Parathyroid adenoma (tissue), 2 donors: ENCODE data around the gene ZPBP2.

Experiments used
- H2AFZ ChIP-seq: fragments of 300-600 bp; sonication (generic); one replicate; pipeline ENCODE4 v1.7.0; 2017; ENCODE audit warnings: antibody characterized with exemption, mild to moderate bottlenecking
- H3K27ac ChIP-seq: fragments of 300-600 bp; sonication (generic); one replicate; pipeline ENCODE4 v1.7.0; 2017
- H3K27me3 ChIP-seq: fragments of 300-600 bp; sonication (generic); one replicate; pipeline ENCODE4 v1.7.0; 2017; ENCODE audit warnings: low read length; ENCODE audit not compliant: control insufficient read depth, insufficient read depth
- H3K36me3 ChIP-seq: fragments of 300-600 bp; sonication (generic); one replicate; pipeline ENCODE4 v1.7.0; 2017; ENCODE audit warnings: low read length; ENCODE audit not compliant: control insufficient read depth, insufficient read depth
- H3K4me1 ChIP-seq: fragments of 300-600 bp; sonication (generic); one replicate; pipeline ENCODE4 v1.7.0; 2017; ENCODE audit warnings: control low read depth
- H3K4me2 ChIP-seq: fragments of 300-600 bp; sonication (generic); one replicate; pipeline ENCODE4 v1.7.0; 2017; ENCODE audit warnings: low read length
- H3K4me3 ChIP-seq: fragments of 300-600 bp; sonication (generic); one replicate; pipeline ENCODE4 v1.7.0; 2017; ENCODE audit warnings: low read depth, low read length
- H3K79me2 ChIP-seq: fragments of 300-600 bp; sonication (generic); one replicate; pipeline ENCODE4 v1.7.0; 2017; ENCODE audit warnings: control low read depth
- H3K9ac ChIP-seq: fragments of 300-600 bp; sonication (generic); one replicate; pipeline ENCODE4 v1.7.0; 2017; ENCODE audit warnings: mild to moderate bottlenecking
- H3K9me3 ChIP-seq: fragments of 300-600 bp; sonication (generic); one replicate; pipeline ENCODE4 v1.7.0; 2017; ENCODE audit warnings: low read length; ENCODE audit not compliant: control insufficient read depth
- TF ChIP-seq, protein P1 (sequence below): fragments of 300-600 bp; sonication (generic); IDR thresholded peaks from one replicate; pipeline ENCODE4 v1.7.0; 2017; ENCODE audit warnings: antibody characterized with exemption, mild to moderate bottlenecking
- donor health status: primary hyperparathyroidism.

Gene ZPBP2

DNA sequence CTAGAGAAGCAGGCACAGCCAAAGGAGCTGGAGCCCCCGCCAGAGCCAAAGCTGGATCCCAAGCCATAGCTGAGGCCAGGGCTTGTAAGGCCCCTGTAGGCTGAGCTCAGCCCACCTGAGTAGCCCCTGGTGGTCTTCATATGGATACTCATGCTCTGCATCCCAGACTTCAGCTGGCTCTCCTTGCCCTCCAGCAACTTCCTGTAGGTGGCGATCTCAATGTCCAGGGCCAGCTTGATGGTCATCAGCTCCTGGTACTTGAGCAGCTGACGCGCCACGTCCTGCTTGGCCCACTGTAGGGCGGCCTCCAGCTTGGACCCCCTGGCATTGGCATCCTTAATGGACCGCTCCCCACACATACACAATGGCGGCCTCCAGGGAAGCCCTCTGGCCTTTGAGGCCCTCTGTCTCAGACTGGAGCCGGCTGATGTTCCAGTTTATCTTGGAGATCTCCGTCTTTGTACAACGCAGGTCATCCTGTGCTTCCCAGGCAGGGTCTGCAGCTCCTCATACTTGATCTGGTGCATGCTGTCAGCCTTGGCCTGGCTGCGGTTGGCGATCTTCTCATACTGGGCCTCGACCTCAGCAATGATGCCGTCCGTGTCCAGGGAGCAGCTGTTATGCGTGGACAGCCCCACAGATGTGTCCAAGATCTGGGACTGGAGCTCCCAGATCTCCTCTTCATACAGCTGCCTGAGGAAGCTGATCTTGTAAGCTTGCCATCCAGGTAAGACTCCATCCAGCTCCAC lies 32.8 kb upstream of the ZPBP2 start:
- H3K4me1 ChIP-seq, result no peaks in the 10 kb centered on the region
- no peak overlapping the region for H3K27ac ChIP-seq
- no peak overlapping the region for H2AFZ ChIP-seq
- no peaks in the 10 kb centered on the region for H3K36me3 ChIP-seq
- no peak overlapping the region for H3K4me2 ChIP-seq
- H3K79me2 ChIP-seq, result no peaks in the 10 kb centered on the region
- H3K9me3 ChIP-seq, result no peaks in the 10 kb centered on the region
- no peak overlapping the region for H3K4me3 ChIP-seq
- no peaks in the 10 kb centered on the region for H3K27me3 ChIP-seq
- TF ChIP-seq, protein P1, sequence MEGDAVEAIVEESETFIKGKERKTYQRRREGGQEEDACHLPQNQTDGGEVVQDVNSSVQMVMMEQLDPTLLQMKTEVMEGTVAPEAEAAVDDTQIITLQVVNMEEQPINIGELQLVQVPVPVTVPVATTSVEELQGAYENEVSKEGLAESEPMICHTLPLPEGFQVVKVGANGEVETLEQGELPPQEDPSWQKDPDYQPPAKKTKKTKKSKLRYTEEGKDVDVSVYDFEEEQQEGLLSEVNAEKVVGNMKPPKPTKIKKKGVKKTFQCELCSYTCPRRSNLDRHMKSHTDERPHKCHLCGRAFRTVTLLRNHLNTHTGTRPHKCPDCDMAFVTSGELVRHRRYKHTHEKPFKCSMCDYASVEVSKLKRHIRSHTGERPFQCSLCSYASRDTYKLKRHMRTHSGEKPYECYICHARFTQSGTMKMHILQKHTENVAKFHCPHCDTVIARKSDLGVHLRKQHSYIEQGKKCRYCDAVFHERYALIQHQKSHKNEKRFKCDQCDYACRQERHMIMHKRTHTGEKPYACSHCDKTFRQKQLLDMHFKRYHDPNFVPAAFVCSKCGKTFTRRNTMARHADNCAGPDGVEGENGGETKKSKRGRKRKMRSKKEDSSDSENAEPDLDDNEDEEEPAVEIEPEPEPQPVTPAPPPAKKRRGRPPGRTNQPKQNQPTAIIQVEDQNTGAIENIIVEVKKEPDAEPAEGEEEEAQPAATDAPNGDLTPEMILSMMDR, result no peak
- H3K9ac ChIP-seq, result no peak overlapping the region

DNA sequence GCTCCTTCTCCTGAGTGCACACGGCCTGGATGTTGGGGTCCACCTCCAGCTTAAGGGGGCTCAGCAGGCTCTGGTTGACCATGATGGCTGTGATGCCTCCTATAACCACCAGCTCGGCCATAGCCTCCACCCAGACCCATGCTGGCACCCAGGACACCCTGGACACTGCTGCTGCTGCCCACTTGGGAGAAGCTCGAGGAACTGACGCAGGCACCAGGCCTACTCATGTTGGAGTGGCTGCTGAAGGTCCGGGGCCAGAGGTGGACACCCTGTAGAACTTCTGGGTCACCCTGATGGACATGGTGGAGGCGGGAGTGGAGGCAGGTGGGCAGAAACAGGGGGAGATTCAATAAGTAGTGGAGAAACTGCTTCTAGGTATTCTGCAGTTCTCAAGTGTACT lies 31.9 kb upstream of the ZPBP2 start:
- Histone ChIP-seq H3K9me3 (no peaks in the 10 kb centered on the region), H3K27me3 (no peaks in the 10 kb centered on the region), H2AFZ (no peak overlapping the region), H3K36me3 (no peaks in the 10 kb centered on the region), H3K4me2 (no peak overlapping the region), H3K4me1 (no peaks in the 10 kb centered on the region), H3K27ac (no peak overlapping the region), H3K9ac (no peak overlapping the region), H3K4me3 (no peak overlapping the region), H3K79me2 (no peaks in the 10 kb centered on the region)
- TF ChIP-seq, protein P1, result no peak

DNA sequence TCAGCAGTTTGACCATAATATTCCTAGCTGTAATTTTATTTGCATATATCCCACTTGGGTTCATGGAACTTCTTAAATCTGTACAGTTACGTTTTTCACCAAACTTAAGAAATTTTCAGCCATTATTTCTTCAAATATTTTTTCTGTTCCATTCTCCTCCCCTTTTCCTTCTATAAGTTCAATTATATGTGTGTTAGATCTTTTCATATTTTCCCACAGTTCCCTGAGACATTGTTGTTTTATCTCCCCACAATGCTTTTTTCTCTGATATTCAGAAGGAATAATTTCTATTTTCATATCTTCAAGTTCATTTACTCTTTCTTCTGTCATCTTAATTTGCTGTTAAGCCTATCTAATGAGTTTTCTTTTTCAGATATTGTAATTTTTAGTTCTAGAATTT lies 29.9 kb upstream of the ZPBP2 start:
- H2AFZ ChIP-seq, result no peak overlapping the region
- no peaks in the 10 kb centered on the region for H3K9me3 ChIP-seq
- H3K36me3 ChIP-seq, result no peaks in the 10 kb centered on the region
- no peak overlapping the region for H3K4me3 ChIP-seq
- H3K79me2 ChIP-seq, result no peaks in the 10 kb centered on the region
- H3K9ac ChIP-seq, result no peak overlapping the region
- H3K4me2 ChIP-seq, result no peak overlapping the region
- no peaks in the 10 kb centered on the region for H3K4me1 ChIP-seq
- no peaks in the 10 kb centered on the region for H3K27me3 ChIP-seq
- TF ChIP-seq, protein P1, result no peak
- no peak overlapping the region for H3K27ac ChIP-seq

DNA sequence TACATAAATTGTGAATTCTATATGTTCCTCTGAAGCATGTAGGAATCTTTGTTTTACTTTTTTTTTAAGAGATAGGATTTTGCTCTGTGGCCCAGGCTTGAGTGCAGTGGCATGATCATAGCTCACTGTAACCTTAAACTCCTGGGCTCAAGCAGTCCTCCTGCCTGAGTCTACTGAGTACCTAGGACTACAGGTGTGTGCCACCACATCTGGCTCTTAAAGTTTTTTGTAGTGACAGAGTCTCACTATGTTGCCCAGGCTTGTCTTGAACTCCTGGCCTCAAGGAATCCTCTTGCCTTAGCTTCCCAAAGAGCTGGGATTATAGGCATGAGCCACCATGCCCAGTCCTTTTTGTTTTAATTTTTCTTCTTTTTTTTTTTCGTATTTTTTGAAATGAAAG lies 29.2 kb upstream of the ZPBP2 start:
- Histone ChIP-seq H3K9me3 (no peaks in the 10 kb centered on the region), H3K4me1 (no peaks in the 10 kb centered on the region), H3K27ac (no peak overlapping the region), H3K4me2 (no peak overlapping the region), H2AFZ (no peak overlapping the region), H3K27me3 (no peaks in the 10 kb centered on the region), H3K79me2 (no peaks in the 10 kb centered on the region), H3K4me3 (no peak overlapping the region), H3K36me3 (no peaks in the 10 kb centered on the region), H3K9ac (no peak overlapping the region)
- TF ChIP-seq, protein P1, result no peak

DNA sequence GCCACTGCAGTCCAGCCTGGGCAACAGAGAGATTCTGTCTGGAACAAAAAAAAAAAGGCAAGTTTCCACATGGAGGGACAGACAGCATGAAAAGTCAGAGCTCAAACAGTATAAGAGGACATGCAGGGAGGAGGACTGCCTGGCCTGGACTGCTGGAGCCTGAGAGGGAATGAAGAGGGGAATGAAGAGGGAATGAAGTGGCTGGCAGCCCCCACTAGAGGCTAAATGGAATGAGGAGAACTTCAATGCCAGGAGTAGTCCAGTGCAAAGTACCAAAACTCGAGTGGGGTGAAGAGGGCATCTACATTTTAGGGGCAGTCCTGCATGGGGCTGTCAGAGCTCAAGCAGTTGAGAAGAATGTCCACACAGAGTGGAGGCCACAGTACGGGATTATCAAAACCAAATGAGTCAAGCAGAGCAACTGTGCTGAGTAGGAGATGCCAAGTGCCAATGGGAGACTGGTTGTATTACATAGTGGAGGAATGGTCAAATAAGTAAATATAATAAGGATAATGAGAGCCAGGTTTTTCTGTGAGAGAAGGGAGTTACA lies 26.8 kb upstream of the ZPBP2 start:
- H3K27me3 ChIP-seq, result no peaks in the 10 kb centered on the region
- no peak overlapping the region for H3K4me2 ChIP-seq
- no peaks in the 10 kb centered on the region for H3K4me1 ChIP-seq
- no peaks in the 10 kb centered on the region for H3K79me2 ChIP-seq
- H3K27ac ChIP-seq, result no peak overlapping the region
- H3K9ac ChIP-seq, result no peak overlapping the region
- no peaks in the 10 kb centered on the region for H3K9me3 ChIP-seq
- no peak overlapping the region for H3K4me3 ChIP-seq
- H2AFZ ChIP-seq, result no peak overlapping the region
- TF ChIP-seq, protein P1, result no peak
- no peaks in the 10 kb centered on the region for H3K36me3 ChIP-seq
